ENCODE results near the gene NCOR2. TPM values are rescaled to one million over a fixed set of nuclear protein-coding genes. Genes with fewer than 3 reads are reported as not detected.

The NCOR2 gene
- total RNA-seq, 1 donor from 2014 or later: 109 TPM

DNA sequence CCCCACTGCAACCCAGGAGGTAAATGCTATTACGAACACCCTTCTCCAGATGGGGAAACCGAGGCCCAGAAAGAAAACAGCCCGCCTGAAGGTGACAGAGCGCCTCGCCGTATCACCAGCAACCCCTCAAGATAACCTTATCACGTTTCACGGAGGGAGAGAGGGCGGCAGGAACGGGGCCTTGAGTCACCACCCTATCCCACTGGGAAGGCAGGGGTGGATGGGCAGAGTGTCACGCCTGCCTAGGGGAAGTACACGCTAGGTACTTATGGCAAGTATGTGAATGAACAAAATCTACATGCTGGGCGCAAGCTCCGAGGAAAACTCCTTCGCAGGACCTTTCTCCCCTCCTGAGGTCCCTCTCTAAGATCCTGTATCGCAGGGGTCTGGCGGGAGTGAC, 17.8 kb downstream of the NCOR2 start:
- intact Hi-C loops (cut with micrococcal nuclease): loop anchor here (5.0 kb wide), 1 partner anchor 133 kb away; no protein-coding TSS in a partner anchor
- Mint-ChIP-seq H3K4me3 (ENCODE audit: low read depth) (no peak overlapping the region), H3K27ac (no peak overlapping the region), H3K4me1 (ENCODE audit: low read depth) (peaks cover 54% of the 10 kb centered on the region), H3K36me3 (ENCODE audit: low read depth) (peaks cover 5% of the 10 kb centered on the region), H3K27me3 (ENCODE audit: low read depth) (no peaks in the 10 kb centered on the region), H3K9me3 (no peaks in the 10 kb centered on the region)
- no peak for DNase-seq (ENCODE audit: low spot score)

DNA sequence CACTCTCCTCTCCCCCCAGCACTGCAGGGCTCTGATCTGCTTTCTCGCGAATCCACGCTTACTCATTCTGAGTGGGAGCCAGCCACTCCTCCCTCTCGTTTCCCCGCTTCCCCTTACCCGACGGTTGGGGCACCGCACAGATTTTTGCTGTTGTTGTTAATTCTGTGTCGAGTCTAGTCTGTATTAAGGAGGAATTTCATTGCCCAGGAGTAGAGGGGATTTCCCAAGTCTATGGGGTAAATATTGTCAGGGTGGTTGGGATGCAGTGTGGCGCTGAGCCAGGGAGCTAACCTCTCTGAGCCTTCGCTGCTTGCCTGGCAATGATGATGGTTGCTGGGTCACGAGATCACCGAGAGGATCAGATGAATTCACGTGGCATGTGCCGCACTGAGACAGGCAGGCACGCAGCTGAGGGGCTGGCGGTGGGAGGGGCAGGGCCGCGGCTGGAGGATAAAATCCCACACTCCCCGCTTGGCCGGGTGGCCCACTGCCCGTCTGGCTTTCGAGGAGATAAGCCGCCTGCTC, 18.5 kb downstream of the NCOR2 start:
- Mint-ChIP-seq H3K9me3 (no peaks in the 10 kb centered on the region), H3K4me1 (ENCODE audit: low read depth) (peaks cover 52% of the 10 kb centered on the region), H3K27ac (no peak overlapping the region), H3K4me3 (ENCODE audit: low read depth) (no peak overlapping the region), H3K27me3 (ENCODE audit: low read depth) (no peaks in the 10 kb centered on the region), H3K36me3 (ENCODE audit: low read depth) (peaks cover 5% of the 10 kb centered on the region)
- no peak for DNase-seq (ENCODE audit: low spot score)
- intact Hi-C loops (cut with micrococcal nuclease): loop anchor here (5.0 kb wide), 1 partner anchor 133 kb away; no protein-coding TSS in a partner anchor

DNA sequence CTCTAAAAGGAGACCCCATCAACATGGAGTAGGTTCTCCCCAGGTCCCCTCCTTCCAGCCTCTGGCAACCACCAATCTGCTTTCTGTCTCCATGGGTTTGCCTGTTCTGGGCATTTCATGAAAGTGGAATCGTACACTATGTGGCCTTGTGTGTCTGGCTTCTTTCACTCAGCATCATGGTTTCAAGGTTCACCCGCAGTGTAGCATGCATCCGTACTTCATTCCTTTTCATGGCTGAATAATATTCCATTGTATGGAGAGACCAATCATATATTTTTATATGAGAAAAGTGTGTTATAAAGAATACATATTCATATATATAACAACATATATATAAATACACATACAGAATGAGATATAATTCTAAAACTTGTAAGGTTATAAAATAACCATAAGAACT, 19.8 kb downstream of the NCOR2 start:
- H3K4me3 Mint-ChIP-seq (ENCODE audit: low read depth): no peak overlapping the region
- no peak overlapping the region for H3K27ac Mint-ChIP-seq
- peaks cover 51% of the 10 kb centered on the region for H3K4me1 Mint-ChIP-seq (ENCODE audit: low read depth)
- H3K36me3 Mint-ChIP-seq (ENCODE audit: low read depth): peaks cover 5% of the 10 kb centered on the region
- intact Hi-C loops (cut with micrococcal nuclease): loop anchor here (2.0 to 5.0 kb wide), 2 partner anchors 91 to 135 kb away; no protein-coding TSS in a partner anchor
- H3K27me3 Mint-ChIP-seq (ENCODE audit: low read depth): no peaks in the 10 kb centered on the region
- no peak for DNase-seq (ENCODE audit: low spot score)
- H3K9me3 Mint-ChIP-seq: no peaks in the 10 kb centered on the region

DNA sequence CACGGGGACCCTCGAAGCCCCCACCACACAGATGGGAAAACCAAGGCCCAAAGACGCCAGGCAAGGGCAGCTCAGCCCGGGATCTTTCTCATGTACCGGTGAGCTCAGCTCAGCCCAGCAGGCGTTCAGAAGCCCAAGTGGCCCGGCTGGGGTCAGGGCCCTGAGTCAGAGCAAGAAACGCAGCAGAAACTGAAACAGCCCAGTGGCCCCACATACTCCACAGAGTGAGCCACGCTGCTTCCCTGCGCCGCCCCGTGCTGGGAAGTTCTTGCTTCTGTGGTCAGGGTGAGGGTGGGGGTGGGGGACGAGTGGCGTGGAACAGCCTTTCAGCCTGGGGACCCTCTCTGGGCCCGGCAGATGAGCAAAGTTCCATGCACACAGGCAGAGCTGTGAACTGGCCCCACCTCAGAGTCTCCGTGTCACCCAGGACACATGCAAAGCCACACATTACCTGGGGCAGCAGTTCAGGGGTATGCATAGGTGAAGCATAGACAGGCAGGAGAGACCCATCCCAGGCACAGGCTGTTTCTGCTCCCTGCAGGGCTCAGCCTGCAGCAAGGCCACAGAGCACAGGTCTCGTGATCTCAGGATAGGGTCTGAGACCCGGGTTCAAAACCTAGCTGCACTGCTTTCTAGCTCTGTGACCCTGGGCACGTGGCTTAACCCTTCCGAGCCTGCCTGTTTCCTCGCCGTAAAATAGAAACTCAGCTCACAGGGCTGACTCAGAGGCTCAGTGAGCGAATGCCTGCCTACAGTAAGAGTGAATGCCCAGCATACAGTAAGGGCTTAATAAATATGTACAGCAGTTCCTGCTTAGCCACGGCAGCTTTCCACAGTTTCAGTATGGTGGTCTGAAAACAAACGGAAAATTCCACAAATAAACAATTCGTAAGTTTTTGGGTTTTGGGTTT, 21.6 kb downstream of the NCOR2 start:
- intact Hi-C loops (cut with micrococcal nuclease): loop anchor here (1.0 to 5.0 kb wide), 5 partner anchors 21 to 229 kb away; no protein-coding TSS in a partner anchor

DNA sequence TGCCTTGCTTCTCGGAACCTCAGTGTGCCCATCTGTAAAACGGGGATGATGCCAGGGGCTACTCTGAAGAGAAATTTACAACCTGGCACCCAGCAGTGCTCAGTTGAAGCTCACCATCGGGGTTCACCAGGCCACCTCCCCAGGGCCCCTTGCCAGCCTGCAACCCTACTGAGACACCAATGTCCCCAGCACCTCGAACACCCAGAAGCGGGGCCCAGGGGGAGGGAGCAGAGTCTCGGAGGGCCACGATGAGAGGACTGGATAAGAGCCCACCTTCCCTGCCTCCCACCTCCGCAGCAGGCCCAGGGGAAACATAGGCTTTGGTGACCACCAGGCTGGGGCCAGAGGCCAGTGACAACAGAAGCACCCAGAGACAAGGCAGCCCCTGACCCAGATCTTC, 22.4 kb downstream of the NCOR2 start:
- Mint-ChIP-seq H3K36me3 (ENCODE audit: low read depth) (peaks cover 5% of the 10 kb centered on the region), H3K9me3 (no peaks in the 10 kb centered on the region), H3K4me3 (ENCODE audit: low read depth) (no peak overlapping the region), H3K27me3 (ENCODE audit: low read depth) (no peaks in the 10 kb centered on the region), H3K27ac (no peak overlapping the region), H3K4me1 (ENCODE audit: low read depth) (peaks cover 33% of the 10 kb centered on the region)
- intact Hi-C loops (cut with micrococcal nuclease): loop anchor here (1.0 to 5.0 kb wide), 3 partner anchors 51 to 229 kb away; no protein-coding TSS in a partner anchor
- no peak for DNase-seq (ENCODE audit: low spot score)

More for the DNA sequence above, 21.6 kb downstream of the NCOR2 start:
- DNase-seq (ENCODE audit: low spot score): peak; percentile 54
- peak overlapping the region; percentile 42 for H3K4me3 Mint-ChIP-seq (ENCODE audit: low read depth)
- no peaks in the 10 kb centered on the region for H3K9me3 Mint-ChIP-seq
- H3K4me1 Mint-ChIP-seq (ENCODE audit: low read depth): peaks cover 41% of the 10 kb centered on the region
- no peak overlapping the region for H3K27ac Mint-ChIP-seq
- peaks cover 5% of the 10 kb centered on the region for H3K36me3 Mint-ChIP-seq (ENCODE audit: low read depth)
- no peaks in the 10 kb centered on the region for H3K27me3 Mint-ChIP-seq (ENCODE audit: low read depth)

DNA sequence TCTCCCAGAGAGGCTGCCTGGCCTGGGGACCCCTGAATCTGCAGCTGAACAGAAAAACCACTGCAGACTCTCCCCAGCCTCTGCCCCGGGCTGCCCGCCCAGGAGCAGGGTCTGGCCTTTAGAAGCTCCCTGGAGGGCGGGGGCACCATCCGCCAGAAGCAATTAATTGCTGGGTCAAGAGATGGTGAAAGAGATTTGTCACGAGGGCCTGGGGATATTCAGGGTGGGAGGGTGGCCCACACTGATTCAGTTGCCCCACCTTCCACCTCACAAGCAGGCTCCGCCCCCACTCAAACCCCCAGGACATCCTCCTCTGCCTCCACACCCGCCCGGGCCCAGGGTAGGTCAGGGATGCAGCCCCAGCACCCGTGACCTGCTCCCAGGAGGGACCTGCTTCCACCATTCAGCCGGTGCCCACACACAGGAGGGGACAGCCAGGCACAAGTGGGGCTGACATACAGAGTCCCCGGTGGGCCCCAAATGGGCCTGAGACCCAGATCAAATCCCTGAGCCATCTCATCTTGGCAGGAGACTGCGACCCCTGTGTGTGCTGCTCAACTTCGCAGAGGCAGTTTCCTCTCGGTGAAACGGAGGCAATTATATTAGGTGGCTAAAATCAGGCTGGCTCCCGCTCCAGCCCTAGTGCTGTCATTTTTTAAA, 23.0 kb downstream of the NCOR2 start:
- Mint-ChIP-seq H3K4me1 (ENCODE audit: low read depth) (peaks cover 36% of the 10 kb centered on the region), H3K9me3 (no peaks in the 10 kb centered on the region), H3K36me3 (ENCODE audit: low read depth) (peaks cover 5% of the 10 kb centered on the region), H3K27me3 (ENCODE audit: low read depth) (no peaks in the 10 kb centered on the region), H3K4me3 (ENCODE audit: low read depth) (no peak overlapping the region), H3K27ac (no peak overlapping the region)
- no peak for DNase-seq (ENCODE audit: low spot score)
- intact Hi-C loops (cut with micrococcal nuclease): no loop called here

DNA sequence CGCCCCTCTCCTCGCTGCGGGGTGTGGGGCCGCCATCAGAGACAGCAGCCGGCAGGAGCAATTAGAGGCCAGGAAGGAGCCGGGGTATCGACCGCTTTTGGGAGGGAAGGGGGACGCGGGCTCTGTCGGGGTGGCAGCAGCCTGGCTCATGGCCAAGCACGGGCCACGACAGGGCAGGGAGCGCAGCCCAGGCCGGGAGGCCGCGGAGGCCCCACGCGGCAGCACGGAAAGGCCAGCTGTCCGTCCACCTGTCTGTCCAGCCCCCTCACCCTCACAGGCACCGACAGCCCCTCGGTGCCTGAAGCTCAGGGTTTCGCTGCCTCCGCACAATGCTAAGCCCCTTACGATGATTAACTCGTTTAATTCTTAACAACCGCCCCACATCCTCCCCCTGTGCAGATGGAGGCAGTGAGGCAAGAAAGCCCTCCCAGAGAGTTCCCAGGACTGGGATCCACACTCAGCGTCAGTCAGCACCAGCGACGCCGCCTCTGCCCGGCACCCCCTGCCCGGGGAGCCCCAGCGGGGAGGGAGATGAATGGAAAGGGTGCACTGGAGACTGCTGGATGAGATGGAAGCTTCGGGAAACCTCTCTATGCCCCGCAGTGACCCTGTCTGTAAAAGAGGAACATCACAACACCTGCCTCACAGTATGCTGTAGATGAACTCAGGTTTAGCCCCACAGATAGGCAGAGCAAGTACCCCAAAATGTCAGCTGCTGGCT, 23.7 kb downstream of the NCOR2 start:
- no peaks in the 10 kb centered on the region for H3K9me3 Mint-ChIP-seq
- peaks cover 3% of the 10 kb centered on the region for H3K36me3 Mint-ChIP-seq (ENCODE audit: low read depth)
- no peak overlapping the region for H3K27ac Mint-ChIP-seq
- intact Hi-C loops (cut with micrococcal nuclease): no loop called here
- peaks cover 31% of the 10 kb centered on the region for H3K4me1 Mint-ChIP-seq (ENCODE audit: low read depth)
- DNase-seq (ENCODE audit: low spot score): no peak
- no peak overlapping the region for H3K4me3 Mint-ChIP-seq (ENCODE audit: low read depth)
- H3K27me3 Mint-ChIP-seq (ENCODE audit: low read depth): no peaks in the 10 kb centered on the region

DNA sequence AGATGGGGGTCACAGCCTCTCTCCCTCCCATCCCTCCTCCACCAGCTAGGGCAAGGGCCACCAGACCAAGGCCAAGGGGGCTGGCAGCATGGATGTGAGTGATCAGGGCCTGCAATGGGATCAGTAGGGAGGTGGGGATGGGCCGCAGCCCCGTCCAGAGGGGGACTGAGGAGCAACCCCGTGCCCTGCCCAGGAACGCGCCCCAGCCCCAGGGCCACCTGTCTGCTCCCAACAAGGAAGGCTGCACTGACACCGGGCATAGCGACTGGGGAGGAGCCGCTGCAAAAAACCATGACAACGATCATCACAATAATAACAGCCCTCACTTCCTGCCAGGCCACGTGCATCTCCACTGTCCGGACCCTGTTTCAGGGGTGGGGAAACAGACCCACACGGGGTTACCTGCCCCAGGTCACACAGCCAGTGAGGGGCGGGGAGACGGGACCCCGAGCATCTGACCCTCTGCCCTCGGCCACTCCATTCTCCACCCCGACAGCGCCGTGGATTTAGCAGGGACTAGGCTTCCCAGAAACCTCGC, 24.3 kb downstream of the NCOR2 start:
- Mint-ChIP-seq H3K4me1 (ENCODE audit: low read depth) (peaks cover 27% of the 10 kb centered on the region), H3K36me3 (ENCODE audit: low read depth) (no peaks in the 10 kb centered on the region), H3K27me3 (ENCODE audit: low read depth) (no peaks in the 10 kb centered on the region), H3K27ac (no peak overlapping the region), H3K9me3 (no peaks in the 10 kb centered on the region), H3K4me3 (ENCODE audit: low read depth) (no peak overlapping the region)
- intact Hi-C loops (cut with micrococcal nuclease): no loop called here
- DNase-seq (ENCODE audit: low spot score): no peak

DNA sequence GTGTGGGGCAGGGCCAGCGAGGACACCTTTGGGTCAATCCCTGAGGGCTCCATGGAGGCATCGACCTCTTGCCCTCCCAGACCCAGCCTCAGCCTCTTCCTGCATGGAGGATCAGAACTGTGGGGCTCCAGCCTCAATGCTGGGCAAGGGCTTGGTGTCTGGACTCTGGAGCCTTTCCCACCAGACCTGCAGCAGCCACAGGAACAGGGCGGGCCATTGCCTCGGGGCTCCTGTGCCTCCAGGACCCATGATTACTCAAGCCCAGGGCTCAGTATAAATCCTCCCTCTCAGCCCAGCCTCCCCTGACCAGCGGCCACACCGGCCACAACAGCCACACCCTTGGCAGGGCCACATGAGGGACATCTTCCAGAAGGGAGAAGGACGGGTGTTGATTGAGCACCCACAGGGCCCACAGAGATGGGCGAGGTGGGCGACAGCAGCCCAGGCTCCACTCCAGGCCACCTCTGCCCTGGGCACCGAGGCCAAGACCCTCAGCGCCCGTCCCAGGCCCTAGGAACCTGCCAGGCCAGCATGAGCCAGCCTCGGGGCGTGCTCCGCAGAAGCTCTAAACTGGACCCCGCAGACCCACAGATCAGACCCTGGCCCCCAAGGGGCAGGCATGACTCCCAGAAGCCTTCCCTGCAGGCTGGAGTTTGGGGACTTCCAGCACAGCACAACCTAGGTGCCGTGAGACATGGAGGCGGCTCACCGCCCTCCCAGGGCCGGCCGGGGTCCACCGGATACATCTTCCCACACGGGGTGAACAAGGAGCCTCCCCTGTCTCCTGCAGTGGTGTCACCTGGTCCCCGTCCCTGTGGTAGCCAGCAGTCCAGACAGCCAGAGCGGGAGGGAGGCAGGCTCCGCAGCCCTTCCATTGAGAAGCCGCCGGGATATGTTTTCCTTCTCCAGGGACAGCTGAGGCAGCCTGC, 25.1 kb downstream of the NCOR2 start:
- peaks cover 21% of the 10 kb centered on the region for H3K4me1 Mint-ChIP-seq (ENCODE audit: low read depth)
- no peaks in the 10 kb centered on the region for H3K27me3 Mint-ChIP-seq (ENCODE audit: low read depth)
- no peaks in the 10 kb centered on the region for H3K36me3 Mint-ChIP-seq (ENCODE audit: low read depth)
- H3K4me3 Mint-ChIP-seq (ENCODE audit: low read depth): no peak overlapping the region
- H3K27ac Mint-ChIP-seq: no peak overlapping the region
- no peak for DNase-seq (ENCODE audit: low spot score)
- no peaks in the 10 kb centered on the region for H3K9me3 Mint-ChIP-seq
- intact Hi-C loops (cut with micrococcal nuclease): no loop called here

DNA sequence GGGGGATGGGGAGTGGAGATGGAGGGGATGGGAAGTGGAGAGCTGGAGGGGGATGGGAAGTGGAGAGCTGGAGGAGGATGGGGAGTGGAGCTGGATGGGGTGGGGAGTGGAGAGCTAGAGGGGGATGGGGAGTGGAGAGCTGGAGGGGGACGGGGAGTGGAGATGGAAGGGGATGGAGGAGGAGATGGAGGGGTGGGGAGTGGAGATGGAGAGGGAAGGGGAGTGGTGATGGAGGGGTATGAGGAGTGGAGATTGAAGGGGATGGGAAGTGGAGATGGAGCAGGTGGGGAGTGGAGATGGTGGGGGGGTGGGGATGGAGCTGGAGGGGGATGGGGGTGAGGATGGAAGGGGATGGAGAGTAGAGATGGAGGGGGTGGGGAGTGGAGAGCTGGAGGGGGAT, 26.1 kb downstream of the NCOR2 start:
- H3K4me1 Mint-ChIP-seq (ENCODE audit: low read depth): peaks cover 17% of the 10 kb centered on the region
- no peak overlapping the region for H3K4me3 Mint-ChIP-seq (ENCODE audit: low read depth)
- H3K9me3 Mint-ChIP-seq: no peaks in the 10 kb centered on the region
- no peaks in the 10 kb centered on the region for H3K27me3 Mint-ChIP-seq (ENCODE audit: low read depth)
- intact Hi-C loops (cut with micrococcal nuclease): no loop called here
- DNase-seq (ENCODE audit: low spot score): no peak
- H3K27ac Mint-ChIP-seq: no peak overlapping the region
- H3K36me3 Mint-ChIP-seq (ENCODE audit: low read depth): no peaks in the 10 kb centered on the region

DNA sequence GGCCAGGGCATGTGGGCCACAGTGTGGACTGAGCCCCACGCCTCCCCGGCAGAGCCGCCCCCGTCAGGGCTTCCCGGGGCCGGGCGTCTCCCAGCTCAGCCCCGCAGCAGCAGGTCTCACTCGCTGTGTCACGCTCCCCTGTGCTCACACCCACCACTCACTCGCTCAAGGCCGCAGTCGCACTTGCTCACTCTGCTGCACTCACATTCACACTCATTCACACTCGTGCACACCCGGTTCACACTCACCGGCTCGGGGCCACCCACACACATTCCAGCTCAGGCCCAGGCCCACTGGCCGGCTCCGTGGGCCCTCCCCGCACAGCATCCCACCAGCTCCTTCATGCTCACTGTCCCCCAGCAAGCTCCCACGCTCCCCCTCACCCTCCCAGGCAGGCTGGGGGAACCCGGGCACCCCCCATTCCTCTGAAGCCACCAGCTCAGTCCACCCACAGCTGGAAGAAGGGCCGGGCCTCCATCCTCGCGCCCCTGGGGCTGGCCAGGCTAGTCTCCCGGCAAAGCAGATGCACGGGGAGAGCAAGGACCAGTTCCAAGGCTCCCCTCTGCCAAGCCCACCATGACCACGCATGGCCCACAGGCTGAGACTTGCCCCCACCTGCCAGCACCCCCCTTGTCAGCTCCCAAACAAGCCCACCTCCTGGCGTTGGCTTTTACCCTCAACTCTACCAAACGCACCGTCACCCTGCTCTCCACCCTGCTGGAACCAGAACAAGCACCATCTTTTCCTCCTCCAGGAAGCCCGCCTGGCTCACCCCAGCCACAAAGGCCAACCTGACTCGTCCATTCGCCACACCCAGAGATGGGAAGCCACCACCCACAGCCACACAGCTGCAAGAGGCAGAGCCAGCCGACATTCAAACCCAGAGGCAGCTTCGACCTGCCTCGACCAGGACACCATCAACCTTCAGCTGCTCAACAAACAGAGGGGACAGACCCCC, 28.0 kb downstream of the NCOR2 start:
- no peak for DNase-seq (ENCODE audit: low spot score)
- Mint-ChIP-seq H3K36me3 (ENCODE audit: low read depth) (no peaks in the 10 kb centered on the region), H3K27me3 (ENCODE audit: low read depth) (no peaks in the 10 kb centered on the region), H3K9me3 (no peaks in the 10 kb centered on the region), H3K27ac (no peak overlapping the region), H3K4me3 (ENCODE audit: low read depth) (no peak overlapping the region), H3K4me1 (ENCODE audit: low read depth) (peaks cover 8% of the 10 kb centered on the region)
- intact Hi-C loops (cut with micrococcal nuclease): no loop called here

Measured in activated T-helper 2 cell treated with anti-CD3 and anti-CD28 coated beads, Interferon-gamma antibody, Interleukin-2, Interleukin-4, amounts not matched to agents 10 μg/mL and 5 μg/mL and 100 μg/mL, durations not matched to agents 14 hours and 24 hours and 36 hours (primary cell).